ENCODE measurements around the gene ITGA2B. TPM values are rescaled to one million over a fixed set of nuclear protein-coding genes. Genes with fewer than 3 reads are reported as not detected.
"Not testable (repeated sequence)": the region's sequence is repeated elsewhere in the genome, so short reads cannot be mapped to it uniquely, and the experiment has no call there.

The ITGA2B gene
- total RNA-seq, 1 donor from 2014 or later: 6.2 TPM

- intact Hi-C loops (cut with DNase I): no loop called here
- no peak for ATAC-seq
- no peak for DNase-seq (ENCODE audit: low spot score)
Observed at GRCh38 chr17:44358066-44358465, 31.4 kb downstream of the ITGA2B start.

GRCh38 chr17:44356241-44356640, 33.2 kb downstream of the ITGA2B start:
- no peak for ATAC-seq
- intact Hi-C loops (cut with DNase I): no loop called here
- no peak for DNase-seq (ENCODE audit: low spot score)

GRCh38 chr17:44355642-44356099, 33.8 kb downstream of the ITGA2B start:
- ATAC-seq: no peak
- intact Hi-C loops (cut with DNase I): no loop called here
- DNase-seq (ENCODE audit: low spot score): no peak

- no peak for DNase-seq (ENCODE audit: low spot score)
- intact Hi-C loops (cut with DNase I): no loop called here
- no peak for ATAC-seq
Observed at GRCh38 chr17:44354582-44355561, 34.6 kb downstream of the ITGA2B start.

- intact Hi-C loops (cut with DNase I): no loop called here
- no peak for ATAC-seq
- no peak for DNase-seq (ENCODE audit: low spot score)
Observed at GRCh38 chr17:44353672-44354331, 35.6 kb downstream of the ITGA2B start.

- no peak for DNase-seq (ENCODE audit: low spot score)
- ATAC-seq: no peak
- intact Hi-C loops (cut with DNase I): no loop called here
Observed at GRCh38 chr17:44352828-44353671, 36.4 kb downstream of the ITGA2B start.

GRCh38 chr17:44351961-44352827, 37.3 kb downstream of the ITGA2B start:
- intact Hi-C loops (cut with DNase I): no loop called here
- DNase-seq (ENCODE audit: low spot score) (no peak), ATAC-seq (no peak)

GRCh38 chr17:44351464-44351863, 38.0 kb downstream of the ITGA2B start:
- intact Hi-C loops (cut with DNase I): no loop called here
- ATAC-seq: no peak
- DNase-seq (ENCODE audit: low spot score): no peak

- ATAC-seq (peak; percentile 48), DNase-seq (ENCODE audit: low spot score) (no peak)
- intact Hi-C loops (cut with DNase I): no loop called here
Observed at GRCh38 chr17:44350733-44351226, 38.7 kb downstream of the ITGA2B start.

- intact Hi-C loops (cut with DNase I): no loop called here
- ATAC-seq: no peak
- no peak for DNase-seq (ENCODE audit: low spot score)
Observed at GRCh38 chr17:44349553-44350070, 39.8 kb downstream of the ITGA2B start.

GRCh38 chr17:44348988-44349364, 40.5 kb downstream of the ITGA2B start:
- DNase-seq (ENCODE audit: low spot score) (no peak), ATAC-seq (no peak)
- intact Hi-C loops (cut with DNase I): no loop called here

GRCh38 chr17:44348234-44348987, 41.0 kb downstream of the ITGA2B start:
- intact Hi-C loops (cut with DNase I): no loop called here
- DNase-seq (ENCODE audit: low spot score): no peak
- no peak for ATAC-seq

GRCh38 chr17:44347206-44348055, 42.0 kb downstream of the ITGA2B start:
- DNase-seq (ENCODE audit: low spot score); ATAC-seq; intact Hi-C loops (cut with DNase I): not testable (repeated sequence)

GRCh38 chr17:44346064-44346844, 43.2 kb downstream of the ITGA2B start:
- ATAC-seq: no peak
- intact Hi-C loops (cut with DNase I): no loop called here
- no peak for DNase-seq (ENCODE audit: low spot score)

- intact Hi-C loops (cut with DNase I): no loop called here
- ATAC-seq (peak; percentile 33), DNase-seq (ENCODE audit: low spot score) (no peak)
Observed at GRCh38 chr17:44345454-44346026, 43.9 kb downstream of the ITGA2B start.
